HG03469 (cell line): Measurements from ENCODE around the gene SMG7.
A peak's percentile ranks its signal among the peaks of the same experiment; 100 is the strongest.

Experiments
- ATAC-seq: cut with Tn5 transposase; IDR thresholded peaks from one replicate; pipeline ENCODE4 v1.9.1; 2021; ENCODE audit warnings: mild to moderate bottlenecking, moderate library complexity, moderate number of reproducible peaks; ENCODE audit not compliant: unreplicated experiment

The SMG7 gene

GRCh38 chr1:183588827-183589226 lies 116.5 kb downstream of the SMG7 start:
- ATAC-seq = no peak

- ATAC-seq = no peak
Measured at GRCh38 chr1:183589384-183589783, 117.1 kb downstream of the SMG7 start.

- ATAC-seq = no peak
Measured at GRCh38 chr1:183589874-183590243, 117.6 kb downstream of the SMG7 start.

- peak; percentile 63 for ATAC-seq
Measured at GRCh38 chr1:183590244-183591191, 118.2 kb downstream of the SMG7 start, which contains the start of gene NCF2. NCF2 (minus strand) TSS chr1:183590459; CDS start chr1:183590329, 130 bp downstream.

GRCh38 chr1:183592733-183593132 lies 120.4 kb downstream of the SMG7 start:
- ATAC-seq = no peak

GRCh38 chr1:183593356-183593755 lies 121.1 kb downstream of the SMG7 start:
- ATAC-seq = peak; percentile 44

- ATAC-seq = no peak
Measured at GRCh38 chr1:183595537-183595936, 123.2 kb downstream of the SMG7 start.

- no peak for ATAC-seq
Measured at GRCh38 chr1:183596500-183596899, 124.2 kb downstream of the SMG7 start.

- ATAC-seq = no peak
Measured at GRCh38 chr1:183597656-183598347, 125.5 kb downstream of the SMG7 start.

- ATAC-seq = no peak
Measured at GRCh38 chr1:183598386-183598785, 126.1 kb downstream of the SMG7 start.

- no peak for ATAC-seq
Measured at GRCh38 chr1:183600136-183600535, 127.8 kb downstream of the SMG7 start.

- no peak for ATAC-seq
Measured at GRCh38 chr1:183600634-183601033, 128.3 kb downstream of the SMG7 start.

GRCh38 chr1:183602510-183602909 lies 130.2 kb downstream of the SMG7 start:
- no peak for ATAC-seq
